H9 (cell line): ENCODE data around the gene TSNAXIP1. TPM values are rescaled to one million over a fixed set of nuclear protein-coding genes. Genes with fewer than 3 reads are reported as not detected.

Source experiments
- DNase-seq: peaks from one replicate; pipeline ENCODE4 v3.0.0-alpha.2; 2017
- H2AFZ ChIP-seq: one replicate; pipeline ENCODE4 v1.6.1; 2013; ENCODE audit warnings: mild to moderate bottlenecking, low read length, control low read depth, moderate library complexity
- H2AK5ac ChIP-seq: 2 replicates; pipeline ENCODE4 v1.6.1; 2013; ENCODE audit warnings: low read length, control low read depth, mixed read lengths; ENCODE audit not compliant: insufficient read length
- H2BK120ac ChIP-seq: one replicate; pipeline ENCODE4 v1.6.1; 2013; ENCODE audit warnings: low read depth, mild to moderate bottlenecking, low read length, control low read depth, inconsistent platforms; ENCODE audit not compliant: poor library complexity, severe bottlenecking
- H2BK12ac ChIP-seq: 2 replicates; pipeline ENCODE4 v1.6.1; 2013; ENCODE audit warnings: low read length, control low read depth, mixed read lengths, low read depth; ENCODE audit not compliant: insufficient read length
- H2BK15ac ChIP-seq: 2 replicates; pipeline ENCODE4 v1.6.1; 2013; ENCODE audit warnings: low read depth, low read length, control low read depth
- H2BK20ac ChIP-seq: one replicate; pipeline ENCODE4 v1.6.1; 2013; ENCODE audit warnings: low read depth, mild to moderate bottlenecking, low read length, control low read depth, inconsistent platforms; ENCODE audit not compliant: poor library complexity, severe bottlenecking
- H2BK5ac ChIP-seq: 2 replicates; pipeline ENCODE4 v1.6.1; 2013; ENCODE audit warnings: low read length, control low read depth, mixed read lengths; ENCODE audit not compliant: insufficient read length
- H3K14ac ChIP-seq: 2 replicates; pipeline ENCODE4 v1.6.1; 2013; ENCODE audit warnings: low read length, control low read depth; ENCODE audit not compliant: insufficient read depth
- H3K18ac ChIP-seq: 2 replicates; pipeline ENCODE4 v1.6.1; 2013; ENCODE audit warnings: low read depth, mild to moderate bottlenecking, mixed read lengths, low read length, control low read depth; ENCODE audit not compliant: insufficient read length
- H3K23ac ChIP-seq: 2 replicates; pipeline ENCODE4 v1.6.1; 2013; ENCODE audit warnings: low read length, control low read depth, mixed read lengths, low read depth; ENCODE audit not compliant: insufficient read length
- H3K23me2 ChIP-seq: 2 replicates; pipeline ENCODE4 v1.6.1; 2013; ENCODE audit warnings: low read depth, mild to moderate bottlenecking, mixed read lengths, low read length, control low read depth; ENCODE audit not compliant: insufficient read length, poor library complexity, severe bottlenecking
- H3K27ac ChIP-seq: 2 replicates; pipeline ENCODE4 v1.5.1; 2013; ENCODE audit warnings: low read length, control low read depth, mixed read lengths, low read depth; ENCODE audit not compliant: insufficient read length
- H3K27me3 ChIP-seq: 2 replicates; pipeline ENCODE4 v1.6.1; 2013; ENCODE audit warnings: low read length, control low read depth, inconsistent platforms; ENCODE audit not compliant: insufficient read depth
- H3K4ac ChIP-seq: 2 replicates; pipeline ENCODE4 v1.6.1; 2013; ENCODE audit warnings: low read depth, mild to moderate bottlenecking, control low read depth, inconsistent platforms, low read length, moderate library complexity
- H3K4me1 ChIP-seq: 2 replicates; pipeline ENCODE4 v1.6.1; 2013; ENCODE audit warnings: low read length, control low read depth, inconsistent platforms; ENCODE audit not compliant: insufficient read depth
- H3K4me2 ChIP-seq: 2 replicates; pipeline ENCODE4 v1.6.1; 2013; ENCODE audit warnings: low read length, control low read depth, mixed read lengths; ENCODE audit not compliant: insufficient read length, insufficient read depth
- H3K56ac ChIP-seq: 2 replicates; pipeline ENCODE4 v1.6.1; 2013; ENCODE audit warnings: low read depth, mild to moderate bottlenecking, mixed read lengths, low read length, control low read depth; ENCODE audit not compliant: insufficient read length
- H3K79me1 ChIP-seq: 2 replicates; pipeline ENCODE4 v1.6.1; 2013; ENCODE audit warnings: low read depth, mild to moderate bottlenecking, moderate library complexity, low read length, control low read depth, inconsistent platforms; ENCODE audit not compliant: insufficient read depth, poor library complexity, severe bottlenecking
- H3K79me2 ChIP-seq: 2 replicates; pipeline ENCODE4 v1.6.1; 2013; ENCODE audit warnings: low read length, control low read depth, inconsistent platforms; ENCODE audit not compliant: insufficient read depth
- H3K9ac ChIP-seq: 2 replicates; pipeline ENCODE4 v1.6.1; 2013; ENCODE audit warnings: low read length, control low read depth, mixed read lengths; ENCODE audit not compliant: insufficient read length; ENCODE audit errors: extremely low read depth
- H3K9me3 ChIP-seq: one replicate; pipeline ENCODE4 v1.6.1; 2013; ENCODE audit warnings: low read depth, low read length, inconsistent platforms; ENCODE audit not compliant: control insufficient read depth
- H3T11ph ChIP-seq: one replicate; pipeline ENCODE4 v1.6.1; 2013; ENCODE audit warnings: mild to moderate bottlenecking, low read length, control low read depth, inconsistent platforms
- H4K20me1 ChIP-seq: one replicate; pipeline ENCODE4 v1.6.1; 2013; ENCODE audit not compliant: control insufficient read depth, insufficient read length, insufficient read depth
- H4K5ac ChIP-seq: 2 replicates; pipeline ENCODE4 v1.6.1; 2013; ENCODE audit warnings: low read depth, mild to moderate bottlenecking, mixed read lengths, low read length, control low read depth; ENCODE audit not compliant: insufficient read length
- H4K8ac ChIP-seq: replicated peaks from 2 replicates; pipeline ENCODE4 v1.6.1; 2013; ENCODE audit warnings: low read length, control low read depth, mixed read lengths, low read depth; ENCODE audit not compliant: insufficient read length
- H4K91ac ChIP-seq: 2 replicates; pipeline ENCODE4 v1.6.1; 2013; ENCODE audit warnings: low read depth, mild to moderate bottlenecking, moderate library complexity, mixed read lengths, low read length, control low read depth; ENCODE audit not compliant: insufficient read length
- H3K27ac Mint-ChIP-seq, 3 experiments: 2 replicates in 2 of 3; 3 replicates in 1 of 3; pipeline ENCODE4 v1.8.0; 2020 to 2021; ENCODE audit warnings: mixed read lengths in 3 of 3, mild to moderate bottlenecking in 1 of 3, moderate library complexity in 1 of 3
- H3K27me3 Mint-ChIP-seq: 2 replicates; pipeline ENCODE4 v1.8.0; 2021; ENCODE audit warnings: low read depth, mild to moderate bottlenecking, moderate library complexity, mixed read lengths
- H3K36me3 Mint-ChIP-seq, 3 experiments: 2 replicates in 2 of 3; 3 replicates in 1 of 3; pipeline ENCODE4 v1.8.0; 2020 to 2021; ENCODE audit warnings: low read depth in 3 of 3, mixed read lengths in 3 of 3; ENCODE audit not compliant: insufficient read depth in 1 of 3
- H3K4me1 Mint-ChIP-seq, 2 experiments: 2 replicates each; pipeline ENCODE4 v1.8.0; 2020; ENCODE audit warnings: mixed read lengths in 2 of 2
- H3K4me3 Mint-ChIP-seq, 2 experiments: 2 replicates in 1 of 2; 3 replicates in 1 of 2; pipeline ENCODE4 v1.8.0; 2020 to 2021; ENCODE audit warnings: mild to moderate bottlenecking in 2 of 2, mixed read lengths in 2 of 2, moderate library complexity in 1 of 2
- H3K9me3 Mint-ChIP-seq, 2 experiments: 2 replicates in 1 of 2; 3 replicates in 1 of 2; pipeline ENCODE4 v1.8.0; 2020; ENCODE audit warnings: mild to moderate bottlenecking in 2 of 2, mixed read lengths in 2 of 2, moderate library complexity in 1 of 2
- WGBS: extraction: QIAGEN DNeasy Blood & Tissue Kit; methylation state at CpG from one replicate; pipeline ENCODE4 v1.1.7; 2013; ENCODE audit warnings: missing lambda C conversion rate, low lambda C conversion rate, mixed read lengths; ENCODE audit not compliant: insufficient read length; ENCODE audit errors: extremely low coverage; 5-methylcytosine and 5-hydroxymethylcytosine counted together
- total RNA-seq: library from RNA; stranded (reverse); gene quantifications from 2 replicates; pipeline ENCODE4 v1.2.1, GENCODE V29; 2021
- TF ChIP-seq, protein P1 (sequence below): fragments of 200-600 bp; sonication (generic); conservative IDR thresholded peaks from 3 replicates; pipeline ENCODE4 v1.8.0; 2021; ENCODE audit warnings: antibody characterized with exemption, mild to moderate bottlenecking

Gene TSNAXIP1
- total RNA-seq, 1 experiment from 2014 or later, result 1.3 TPM

DNA sequence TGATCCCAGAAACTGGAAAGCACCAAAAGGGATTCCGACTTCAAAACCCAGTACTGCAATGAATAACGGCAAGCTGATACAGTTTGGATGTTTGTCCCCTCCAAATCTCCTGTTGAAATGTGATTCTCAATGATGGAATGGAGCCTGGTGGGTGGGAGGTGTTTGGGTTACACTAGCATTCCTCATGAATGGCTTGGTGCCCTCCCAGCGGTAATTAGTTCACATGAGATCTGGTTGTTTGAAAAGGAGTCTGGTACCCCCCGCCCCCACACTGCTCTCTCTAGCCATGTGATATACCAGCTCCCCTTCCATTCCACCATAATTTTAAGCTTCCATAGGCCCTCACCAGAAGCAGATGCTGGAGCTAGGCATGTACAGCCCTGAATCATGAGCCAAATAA lies 40.4 kb upstream of the TSNAXIP1 start:
- no peak overlapping the region for H3K56ac ChIP-seq
- no peaks in the 10 kb centered on the region for H3K79me2 ChIP-seq
- H2AK5ac ChIP-seq, result no peak overlapping the region
- no peak overlapping the region for H3K27ac ChIP-seq
- no peak overlapping the region for H2BK15ac ChIP-seq
- no peak for DNase-seq
- Mint-ChIP-seq H3K9me3 (no peaks in the 10 kb centered on the region), H3K36me3 (peaks cover 0 to 9% (median 3%) of the 10 kb centered on the region in 3 experiments; a peak in 4 of 7 replicates), H3K27ac (peak overlapping the region in 2 of 3 experiments; percentile 4 to 60; a peak in 1 of 7 replicates), H3K27me3 (no peaks in the 10 kb centered on the region), H3K4me3 (no peak overlapping the region), H3K4me1 (0 out of 4 replicates have a peak, but pooled peaks cover 0 to 3% of the 10 kb centered on the region in 2 experiments)
- H2BK12ac ChIP-seq, result no peak overlapping the region
- no peaks in the 10 kb centered on the region for H4K20me1 ChIP-seq
- H2BK5ac ChIP-seq, result no peak overlapping the region
- H3K9me3 ChIP-seq, result no peaks in the 10 kb centered on the region
- no peak overlapping the region for H3K14ac ChIP-seq
- H2BK20ac ChIP-seq, result no peak overlapping the region
- H4K5ac ChIP-seq, result no peak overlapping the region
- no peak overlapping the region for H3T11ph ChIP-seq
- TF ChIP-seq, protein P1, sequence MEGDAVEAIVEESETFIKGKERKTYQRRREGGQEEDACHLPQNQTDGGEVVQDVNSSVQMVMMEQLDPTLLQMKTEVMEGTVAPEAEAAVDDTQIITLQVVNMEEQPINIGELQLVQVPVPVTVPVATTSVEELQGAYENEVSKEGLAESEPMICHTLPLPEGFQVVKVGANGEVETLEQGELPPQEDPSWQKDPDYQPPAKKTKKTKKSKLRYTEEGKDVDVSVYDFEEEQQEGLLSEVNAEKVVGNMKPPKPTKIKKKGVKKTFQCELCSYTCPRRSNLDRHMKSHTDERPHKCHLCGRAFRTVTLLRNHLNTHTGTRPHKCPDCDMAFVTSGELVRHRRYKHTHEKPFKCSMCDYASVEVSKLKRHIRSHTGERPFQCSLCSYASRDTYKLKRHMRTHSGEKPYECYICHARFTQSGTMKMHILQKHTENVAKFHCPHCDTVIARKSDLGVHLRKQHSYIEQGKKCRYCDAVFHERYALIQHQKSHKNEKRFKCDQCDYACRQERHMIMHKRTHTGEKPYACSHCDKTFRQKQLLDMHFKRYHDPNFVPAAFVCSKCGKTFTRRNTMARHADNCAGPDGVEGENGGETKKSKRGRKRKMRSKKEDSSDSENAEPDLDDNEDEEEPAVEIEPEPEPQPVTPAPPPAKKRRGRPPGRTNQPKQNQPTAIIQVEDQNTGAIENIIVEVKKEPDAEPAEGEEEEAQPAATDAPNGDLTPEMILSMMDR, result no peak
- no peak overlapping the region for H4K91ac ChIP-seq
- no peak overlapping the region for H4K8ac ChIP-seq
- no CpG with 5 or more reads among the region's 4 CpGs for WGBS
- H3K18ac ChIP-seq, result no peak overlapping the region
- no peaks in the 10 kb centered on the region for H3K4me1 ChIP-seq
- H3K9ac ChIP-seq, result no peak overlapping the region
- H2BK120ac ChIP-seq, result no peak overlapping the region
- no peak overlapping the region for H3K23ac ChIP-seq
- H3K27me3 ChIP-seq, result no peaks in the 10 kb centered on the region
- H3K23me2 ChIP-seq, result no peaks in the 10 kb centered on the region
- no peaks in the 10 kb centered on the region for H3K79me1 ChIP-seq
- no peak overlapping the region for H3K4ac ChIP-seq
- no peak overlapping the region for H2AFZ ChIP-seq
- H3K4me2 ChIP-seq, result no peak overlapping the region
